Measurements from ENCODE around the gene FBXO33. TPM values are rescaled to one million over a fixed set of nuclear protein-coding genes. Genes with fewer than 3 reads are reported as not detected.
"Not testable (repeated sequence)": the region's sequence is repeated elsewhere in the genome, so short reads cannot be mapped to it uniquely, and the experiment has no call there.

The FBXO33 gene
- total RNA-seq, 1 donor from 2014 or later: 11.3 TPM

- TF ChIP-seq CTCF (IDR thresholded peaks at IDR 0.05; ENCODE audit: insufficient read depth, low read length, severe bottlenecking): no peak
- Histone ChIP-seq H3K36me3 (ENCODE audit: control insufficient read depth, insufficient read depth, low read length) (peaks cover 2% of the 10 kb centered on the region), H3K4me3 (ENCODE audit: low read depth, low read length) (no peak overlapping the region), H3K27me3 (ENCODE audit: control insufficient read depth, insufficient read depth, low read length) (no peaks in the 10 kb centered on the region)
- no peak for FAIRE-seq
- no peak for DNase-seq (ENCODE audit: low read depth)
These were observed 71.9 kb downstream of the FBXO33 start for GRCh38 chr14:39360316-39360715.

- not testable (repeated sequence) for DNase-seq (ENCODE audit: low read depth); H3K4me3 ChIP-seq (ENCODE audit: low read depth, low read length); H3K36me3 ChIP-seq (ENCODE audit: control insufficient read depth, insufficient read depth, low read length); FAIRE-seq; H3K27me3 ChIP-seq (ENCODE audit: control insufficient read depth, insufficient read depth, low read length)
These were observed 73.2 kb downstream of the FBXO33 start for GRCh38 chr14:39359069-39359468.

- FAIRE-seq (no peak), DNase-seq (ENCODE audit: low read depth) (no peak)
- TF ChIP-seq CTCF (IDR thresholded peaks at IDR 0.05; ENCODE audit: insufficient read depth, low read length, severe bottlenecking): no peak
- Histone ChIP-seq H3K36me3 (ENCODE audit: control insufficient read depth, insufficient read depth, low read length) (peaks cover 8% of the 10 kb centered on the region), H3K4me3 (ENCODE audit: low read depth, low read length) (no peak overlapping the region), H3K27me3 (ENCODE audit: control insufficient read depth, insufficient read depth, low read length) (no peaks in the 10 kb centered on the region)
These were observed 80.5 kb downstream of the FBXO33 start for GRCh38 chr14:39351708-39352107.

- H3K36me3 ChIP-seq (ENCODE audit: control insufficient read depth, insufficient read depth, low read length): peaks cover 9% of the 10 kb centered on the region
- FAIRE-seq: no peak
- no peak for TF ChIP-seq CTCF (IDR thresholded peaks at IDR 0.05; ENCODE audit: insufficient read depth, low read length, severe bottlenecking)
These were observed 81.4 kb downstream of the FBXO33 start for GRCh38 chr14:39350866-39351265.

More at GRCh38 chr14:39350866-39351265, 81.4 kb downstream of the FBXO33 start:
- no peaks in the 10 kb centered on the region for H3K27me3 ChIP-seq (ENCODE audit: control insufficient read depth, insufficient read depth, low read length)
- H3K4me3 ChIP-seq (ENCODE audit: low read depth, low read length): no peak overlapping the region
- DNase-seq (ENCODE audit: low read depth): no peak

Other genes starting within 250 kb of the FBXO33 start
- gene MIA2, start 198.5 kb downstream of the FBXO33 start, total RNA-seq: 41.9 and 54.3 TPM in 2 replicates